GM18868 (cell line): Measurements from ENCODE around the gene DYRK1A.
"Not testable (repeated sequence)": the region's sequence is repeated elsewhere in the genome, so short reads cannot be mapped to it uniquely, and the experiment has no call there.

Experiments
- ATAC-seq: cut with Tn5 transposase; IDR thresholded peaks from one replicate; pipeline ENCODE4 v1.9.1; 2021; ENCODE audit warnings: mild to moderate bottlenecking, moderate library complexity; ENCODE audit not compliant: unreplicated experiment

Gene DYRK1A

DNA sequence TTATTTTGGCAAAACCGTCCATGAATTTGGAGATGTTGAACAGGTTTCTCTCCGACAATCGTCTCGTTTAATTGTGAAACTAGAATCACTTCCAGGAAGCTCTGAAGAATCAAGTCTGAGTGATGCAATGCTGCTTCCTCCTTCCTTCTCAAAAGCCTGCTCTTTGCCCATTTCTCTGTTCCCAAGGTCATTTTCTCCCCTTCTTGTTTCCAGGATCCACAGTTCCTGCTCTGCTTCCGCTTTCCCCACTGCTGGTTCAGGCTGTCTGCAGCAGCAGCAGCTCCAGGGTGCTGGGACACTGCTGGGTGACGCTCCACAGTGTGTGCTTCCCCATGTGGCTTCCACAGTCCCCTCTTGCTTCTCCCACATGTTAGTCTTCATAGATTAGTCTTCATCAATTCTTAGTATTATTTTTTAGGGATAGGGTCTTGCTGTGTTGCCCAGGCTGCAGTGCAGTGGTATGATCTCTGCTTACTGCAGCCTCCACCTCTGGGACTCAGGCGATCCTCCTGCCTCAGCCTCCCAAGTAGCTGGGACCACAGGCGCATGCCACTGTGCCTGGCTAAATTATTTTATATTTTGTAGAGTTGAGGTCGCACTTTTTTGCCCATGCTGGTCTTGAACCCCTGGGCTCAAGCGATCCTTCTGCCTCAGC is 156.2 kb downstream of the DYRK1A start:
- no peak for ATAC-seq

GRCh38 chr21:37524944-37525343 is 158.4 kb downstream of the DYRK1A start:
- not testable (repeated sequence) for ATAC-seq

DNA sequence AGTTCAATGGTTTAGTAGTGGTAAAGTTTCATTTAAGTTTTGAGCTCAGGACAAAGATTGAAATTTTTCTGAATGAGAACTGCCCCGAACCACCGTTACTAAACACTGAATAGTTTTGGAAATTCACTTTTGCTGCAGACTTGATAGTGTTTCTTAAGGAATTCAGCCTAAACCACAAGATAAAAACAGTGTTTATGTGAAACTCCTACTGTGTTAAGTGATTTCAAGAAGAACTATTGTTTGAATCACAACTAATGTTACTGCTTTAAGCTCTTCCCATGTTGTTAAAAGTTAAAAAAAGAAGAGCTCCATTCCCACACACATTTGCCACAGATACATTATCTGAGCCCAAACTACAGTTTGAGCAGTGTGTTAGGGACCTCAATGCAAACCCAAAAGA is 159.2 kb downstream of the DYRK1A start:
- ATAC-seq = no peak

GRCh38 chr21:37527103-37527502 is 160.5 kb downstream of the DYRK1A start:
- no peak for ATAC-seq

- ATAC-seq = no peak
Measured at GRCh38 chr21:37527716-37528115, 161.1 kb downstream of the DYRK1A start.

DNA sequence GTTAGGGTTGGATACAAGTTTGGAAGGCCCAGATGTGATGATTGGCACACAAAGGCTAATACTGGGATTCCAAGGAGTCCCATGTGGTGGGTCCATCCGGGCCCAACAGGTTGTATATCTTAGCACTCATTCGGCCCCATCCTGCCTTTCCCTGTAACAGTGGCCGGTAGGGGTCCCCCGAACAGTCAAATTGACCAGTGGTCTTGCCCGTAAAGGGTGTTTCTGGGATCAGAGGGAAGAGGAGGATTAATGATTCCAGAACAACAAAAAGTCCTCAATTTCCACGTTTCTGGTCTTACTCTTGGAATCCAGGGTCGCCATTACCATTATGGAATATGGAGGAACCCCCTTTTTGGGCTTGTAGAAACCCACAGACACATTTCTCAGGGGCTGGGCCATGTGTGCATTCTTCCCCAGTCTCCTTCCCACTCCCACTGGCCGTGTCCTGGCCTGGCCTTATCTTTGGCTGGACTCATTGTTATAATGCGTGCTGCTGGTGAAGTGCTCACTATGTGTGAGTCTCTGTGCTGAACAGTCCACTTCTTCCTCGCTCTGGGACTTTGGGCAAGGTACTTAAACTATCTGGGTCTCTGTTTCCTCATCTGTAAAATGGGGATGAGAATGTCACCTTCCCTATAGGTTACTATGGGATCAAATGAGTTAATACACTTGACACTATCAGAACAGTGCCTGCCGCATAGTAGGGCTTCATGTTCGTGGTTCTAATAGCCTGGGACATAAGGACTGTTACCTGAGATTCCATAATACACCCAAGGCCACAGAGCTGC is 161.8 kb downstream of the DYRK1A start:
- no peak for ATAC-seq

DNA sequence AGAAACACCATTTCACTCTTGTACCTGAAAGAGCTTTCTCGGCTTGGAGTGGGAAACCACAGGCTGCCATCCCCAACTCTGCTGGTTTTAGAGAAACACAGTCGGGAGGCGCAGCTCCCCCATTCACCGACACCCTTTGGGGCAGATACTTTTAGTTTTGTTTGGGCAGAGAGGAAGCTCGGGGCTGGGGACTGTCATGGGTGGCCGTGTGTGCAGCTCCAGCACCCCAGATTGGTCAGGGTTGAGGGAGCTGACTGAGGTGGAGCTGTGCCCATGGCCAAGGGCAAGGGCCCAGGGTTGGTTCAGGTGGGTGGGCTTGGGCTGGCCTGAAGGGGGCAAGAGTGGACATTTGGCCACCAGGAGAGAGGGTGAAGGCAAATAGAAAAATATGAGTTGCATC is 163.1 kb downstream of the DYRK1A start:
- no peak for ATAC-seq

DNA sequence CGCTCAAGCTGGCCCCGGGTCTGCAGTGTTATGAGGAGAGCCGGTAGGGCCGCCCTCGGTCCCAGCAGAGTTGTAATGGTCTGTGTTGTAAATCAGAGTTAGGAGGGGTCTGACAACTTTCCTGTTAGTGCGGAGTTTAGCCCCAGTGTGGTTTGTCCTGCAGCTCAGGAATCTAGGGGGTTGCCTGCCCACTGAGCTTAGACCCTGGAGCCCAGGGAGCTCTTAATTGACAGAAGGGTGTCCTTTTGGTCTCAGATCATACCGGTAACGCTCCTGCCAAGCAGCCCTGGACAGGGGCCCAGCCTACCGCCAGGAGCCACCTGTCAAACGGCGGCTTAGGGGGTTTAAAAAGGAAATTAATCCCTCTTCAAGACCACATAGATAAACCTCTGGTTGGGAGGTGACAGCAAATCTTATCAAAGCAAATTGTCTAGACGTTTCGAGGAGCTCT is 164.4 kb downstream of the DYRK1A start:
- no peak for ATAC-seq

DNA sequence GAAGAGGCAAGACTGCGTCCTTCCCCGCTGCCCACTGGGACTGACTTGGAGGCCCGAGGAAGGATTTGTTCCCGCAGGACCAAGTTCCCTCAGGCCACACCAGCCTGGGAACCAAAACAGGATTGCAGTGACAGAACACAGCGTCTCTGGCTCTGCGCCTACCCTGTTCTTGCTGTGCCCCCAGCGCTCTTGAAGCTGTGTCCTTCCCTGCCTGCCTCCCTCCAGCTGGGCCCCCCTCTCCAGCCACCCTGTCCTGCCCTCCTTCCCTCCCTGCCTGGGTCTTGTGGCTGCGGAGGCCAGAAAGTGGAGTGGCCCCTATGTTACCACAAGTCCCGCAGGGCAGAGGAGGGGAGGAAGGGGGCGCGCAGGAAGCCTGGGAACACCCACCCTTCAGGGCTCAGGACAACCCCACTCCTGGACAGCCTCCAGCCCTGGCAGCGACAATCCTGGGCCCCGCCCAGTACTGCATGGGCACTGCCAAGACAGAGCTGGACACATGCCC is 164.9 kb downstream of the DYRK1A start:
- ATAC-seq = no peak

DNA sequence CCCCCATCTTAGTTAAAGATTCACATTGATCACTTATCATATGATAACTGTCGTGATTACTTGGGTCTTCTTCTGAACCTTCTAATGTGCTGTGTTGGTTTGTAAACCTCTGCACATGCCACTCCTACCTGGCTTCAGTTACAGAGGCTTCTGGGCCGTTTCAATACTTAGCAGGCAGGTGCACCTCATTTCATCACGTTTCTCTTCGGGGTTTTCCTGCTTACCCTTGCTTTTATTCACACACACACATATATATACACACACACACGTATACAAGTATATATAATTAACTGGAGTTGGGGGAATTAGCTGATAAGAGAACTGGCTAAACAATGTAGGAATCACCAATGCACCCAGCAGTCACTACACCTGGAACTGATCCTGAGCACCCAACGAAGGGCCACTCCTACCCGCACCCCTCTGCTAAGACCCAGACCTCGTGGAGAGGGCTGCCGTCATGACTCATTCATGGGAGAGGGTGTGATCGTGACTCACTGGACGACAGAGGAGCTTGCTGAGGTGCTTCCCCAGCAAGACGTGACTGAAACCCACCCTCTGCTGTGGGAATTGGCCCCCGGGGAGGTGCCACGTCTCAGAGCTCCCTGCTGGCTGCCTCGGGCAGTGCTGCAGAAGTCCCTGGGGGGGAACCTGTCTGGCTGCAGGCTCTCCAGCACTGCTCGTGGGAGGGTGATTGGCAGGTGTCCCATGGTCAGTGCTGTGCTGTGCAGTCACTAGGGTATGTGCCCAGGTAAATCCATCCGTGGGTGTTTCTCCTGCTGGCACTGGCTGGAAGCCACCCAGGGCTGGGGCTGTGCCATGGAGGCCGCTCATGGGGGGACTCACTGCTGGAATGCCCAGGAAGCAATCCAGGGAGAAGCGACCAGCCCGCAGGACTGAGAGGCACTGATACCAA is 166.6 kb downstream of the DYRK1A start:
- ATAC-seq = peak; percentile 83

- ATAC-seq = no peak
Measured at GRCh38 chr21:37534431-37534830, 167.9 kb downstream of the DYRK1A start.

GRCh38 chr21:37535130-37535529 is 168.6 kb downstream of the DYRK1A start:
- ATAC-seq = no peak

GRCh38 chr21:37535672-37536071 is 169.1 kb downstream of the DYRK1A start:
- no peak for ATAC-seq

- no peak for ATAC-seq
Measured at GRCh38 chr21:37536616-37537278, 170.2 kb downstream of the DYRK1A start.

DNA sequence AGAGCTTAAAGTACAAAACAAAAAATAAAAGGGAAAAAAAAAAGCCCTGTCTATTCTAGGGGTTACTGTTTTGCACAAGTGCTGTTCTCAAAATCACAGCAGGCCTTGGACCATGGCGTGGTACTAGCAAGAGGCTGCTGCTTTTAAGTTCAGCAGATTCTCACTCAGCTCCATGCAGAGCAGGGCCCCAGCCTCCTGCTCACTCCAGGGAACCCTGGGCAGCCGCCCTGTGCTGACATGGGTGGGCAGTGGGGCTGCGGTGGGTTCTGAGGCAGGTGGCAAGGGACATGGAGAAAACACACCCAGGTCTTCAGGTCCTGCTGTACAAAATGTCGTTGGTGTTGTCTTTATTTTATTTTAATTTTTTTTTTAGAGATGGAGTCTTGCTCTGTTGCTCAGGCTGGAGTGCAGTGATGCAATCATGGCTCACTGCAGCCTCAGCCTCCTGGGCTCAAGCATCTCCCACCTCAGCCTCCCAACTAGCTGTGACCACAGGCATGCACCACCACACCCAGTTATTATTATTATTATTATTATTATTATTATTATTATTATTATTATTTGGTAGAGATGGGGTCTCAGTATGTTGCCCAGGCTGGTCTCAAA is 170.9 kb downstream of the DYRK1A start:
- ATAC-seq = no peak

DNA sequence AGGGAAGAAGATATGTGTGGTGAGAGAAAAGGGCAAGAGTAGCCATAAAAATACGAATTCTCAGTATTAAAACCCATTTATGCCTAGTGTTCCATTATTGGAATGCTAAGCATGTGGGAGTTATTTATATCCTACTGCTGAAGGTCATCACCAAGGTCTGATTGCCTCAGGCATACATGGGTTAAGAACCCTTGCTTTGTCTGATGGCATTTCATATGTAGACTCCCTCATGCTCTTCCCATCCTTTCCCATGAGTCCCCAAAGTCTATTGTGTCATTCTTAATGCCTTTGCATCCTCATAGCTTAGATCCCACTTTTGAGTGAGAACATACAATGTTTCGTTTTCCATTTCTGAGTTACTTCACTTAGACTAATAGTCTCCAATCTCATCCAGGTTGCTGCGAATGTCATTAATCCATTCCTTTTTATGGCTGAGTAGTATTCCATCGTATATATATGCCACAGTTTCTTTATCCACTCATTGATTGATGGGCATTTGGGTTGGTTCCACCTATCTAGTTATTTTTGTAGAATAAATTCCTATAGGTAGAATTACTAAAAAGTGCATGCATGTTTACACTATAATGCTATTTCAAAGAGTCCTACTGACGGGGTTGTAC is 172.5 kb downstream of the DYRK1A start:
- no peak for ATAC-seq

- ATAC-seq = not testable (repeated sequence)
Measured at GRCh38 chr21:37541128-37541527, 174.6 kb downstream of the DYRK1A start.

DNA sequence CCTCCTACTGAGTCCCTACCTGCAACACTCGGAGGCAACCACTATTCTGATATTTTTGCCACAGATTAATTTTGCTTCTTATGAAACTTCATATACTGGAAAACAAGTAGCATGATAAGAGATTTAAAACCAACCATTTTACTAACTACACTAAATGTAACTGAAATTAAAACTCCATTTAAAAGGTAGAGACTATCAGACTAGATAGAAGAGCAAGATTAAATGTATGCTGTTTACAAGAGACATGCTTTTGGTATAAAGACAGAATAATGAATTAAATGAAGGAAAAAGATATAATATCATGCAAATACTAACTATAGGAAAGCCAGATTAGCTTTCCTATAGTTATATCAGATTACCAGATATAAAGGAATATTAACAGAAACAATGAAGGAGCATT is 175.9 kb downstream of the DYRK1A start:
- ATAC-seq = no peak

DNA sequence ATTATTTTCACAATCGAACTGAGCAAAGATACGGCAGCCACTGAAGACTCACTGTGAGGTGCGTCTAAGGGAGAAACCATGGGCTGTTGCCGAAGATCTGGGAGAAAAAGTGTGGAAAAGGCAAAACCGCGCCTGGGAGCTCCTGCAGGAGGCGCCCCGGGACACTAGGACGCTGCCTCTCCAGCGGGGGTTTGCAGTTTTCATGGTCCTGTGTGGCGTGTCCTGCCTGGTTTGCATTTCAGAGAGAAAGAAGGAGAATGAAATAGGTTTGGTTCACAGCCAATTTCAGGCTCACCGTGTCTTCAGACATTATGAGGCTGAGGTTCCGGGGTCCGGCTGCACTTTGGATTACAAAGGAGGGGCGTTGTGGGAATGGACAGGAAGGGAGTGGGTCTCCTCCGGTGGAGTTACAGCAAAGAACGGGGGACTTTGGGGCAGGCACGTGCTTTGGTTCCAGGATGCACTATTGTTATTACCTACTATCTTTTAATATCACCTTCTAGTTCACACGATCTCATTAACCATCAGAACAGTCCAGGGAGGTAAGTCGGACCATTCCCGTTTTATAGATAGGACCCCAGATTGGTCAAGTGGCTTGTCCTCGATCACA is 179.8 kb downstream of the DYRK1A start:
- no peak for ATAC-seq
